GM18517 (cell line): ENCODE data around the gene CCND2.

ENCODE experiments used
- ATAC-seq: cut with Tn5 transposase; IDR thresholded peaks from one replicate; pipeline ENCODE4 v1.9.1; 2021; ENCODE audit warnings: mild to moderate bottlenecking, moderate library complexity; ENCODE audit not compliant: unreplicated experiment

The CCND2 gene

DNA sequence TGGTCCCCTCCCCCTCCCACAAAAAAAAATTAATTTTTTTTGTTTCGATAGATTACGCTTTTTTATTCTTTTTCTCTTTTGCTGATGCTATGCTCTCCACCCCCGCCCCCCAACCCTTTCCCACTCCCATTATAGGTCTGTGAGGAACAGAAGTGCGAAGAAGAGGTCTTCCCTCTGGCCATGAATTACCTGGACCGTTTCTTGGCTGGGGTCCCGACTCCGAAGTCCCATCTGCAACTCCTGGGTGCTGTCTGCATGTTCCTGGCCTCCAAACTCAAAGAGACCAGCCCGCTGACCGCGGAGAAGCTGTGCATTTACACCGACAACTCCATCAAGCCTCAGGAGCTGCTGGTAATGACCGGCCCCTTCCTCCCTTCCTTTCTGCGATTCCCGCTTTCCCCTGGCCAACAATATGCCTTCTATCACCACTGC, 2.3 kb downstream of the CCND2 start:
- no peak for ATAC-seq

DNA sequence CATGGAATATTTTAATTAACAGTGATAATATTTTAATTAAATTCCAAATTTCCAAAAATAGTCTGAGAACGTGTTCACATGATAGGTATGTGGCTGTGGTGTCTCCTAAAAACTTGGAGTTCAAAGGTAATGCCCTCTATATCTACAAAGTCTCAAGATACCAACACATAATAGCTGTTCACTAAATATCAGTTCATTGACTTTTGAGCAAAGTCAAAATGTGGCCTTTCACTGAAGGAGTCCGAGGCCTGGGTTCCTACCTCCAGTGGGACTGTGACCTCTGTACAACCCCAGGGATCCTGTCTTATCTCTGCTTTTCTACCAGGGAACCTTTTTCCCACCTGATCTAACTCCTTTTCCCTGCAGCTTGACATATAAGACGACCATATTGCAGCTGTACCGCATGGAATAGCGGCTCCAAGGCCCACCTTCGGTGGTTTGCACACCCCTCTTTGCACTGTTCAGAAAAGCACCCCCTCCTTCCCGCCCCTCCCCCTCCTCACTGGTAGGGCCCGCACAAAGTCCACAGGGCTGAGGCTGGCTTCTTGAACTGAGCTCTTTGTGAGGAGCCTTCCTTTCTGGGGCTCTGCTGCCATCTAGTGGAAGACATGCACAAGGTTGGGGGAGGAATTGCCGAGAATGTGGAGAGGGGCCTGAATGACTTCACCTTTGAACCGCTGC, 3.1 kb downstream of the CCND2 start:
- peak; percentile 35 for ATAC-seq

DNA sequence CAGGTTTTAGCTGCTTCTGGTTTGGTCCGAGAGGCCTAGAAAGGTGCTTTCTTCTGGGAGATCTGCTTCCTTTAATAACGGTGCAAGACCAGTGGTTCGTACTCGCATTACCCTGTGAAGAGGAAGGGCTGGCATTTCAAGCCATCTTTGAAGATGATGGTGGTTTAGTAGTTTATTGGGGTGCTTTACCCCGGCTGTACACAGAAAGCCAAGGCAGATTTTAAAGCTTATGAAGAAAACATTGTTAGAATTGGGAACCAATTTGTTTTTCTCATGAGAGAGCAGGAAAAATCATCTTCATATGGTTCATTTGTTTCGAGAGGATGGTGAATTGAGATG, 3.6 kb downstream of the CCND2 start:
- no peak for ATAC-seq

DNA sequence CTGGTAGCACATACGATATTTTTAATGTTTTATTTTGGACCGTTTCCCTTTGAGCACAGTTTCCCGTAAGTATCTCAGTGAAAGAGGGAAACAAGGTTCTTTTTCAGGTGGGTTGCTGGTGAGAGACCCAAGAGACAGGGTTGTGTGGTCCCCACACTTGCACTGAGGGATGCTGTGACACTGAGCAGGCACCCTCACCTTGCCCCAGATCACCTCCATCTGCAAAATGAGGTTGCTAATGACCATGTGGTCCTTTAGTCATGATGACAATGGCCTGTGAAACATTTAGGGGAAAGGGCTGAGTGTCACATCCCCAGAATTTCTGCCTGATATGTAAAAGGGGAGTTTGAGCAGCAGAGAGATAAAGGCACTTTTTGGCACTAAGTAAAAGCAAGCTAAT, 4.3 kb downstream of the CCND2 start:
- no peak for ATAC-seq

DNA sequence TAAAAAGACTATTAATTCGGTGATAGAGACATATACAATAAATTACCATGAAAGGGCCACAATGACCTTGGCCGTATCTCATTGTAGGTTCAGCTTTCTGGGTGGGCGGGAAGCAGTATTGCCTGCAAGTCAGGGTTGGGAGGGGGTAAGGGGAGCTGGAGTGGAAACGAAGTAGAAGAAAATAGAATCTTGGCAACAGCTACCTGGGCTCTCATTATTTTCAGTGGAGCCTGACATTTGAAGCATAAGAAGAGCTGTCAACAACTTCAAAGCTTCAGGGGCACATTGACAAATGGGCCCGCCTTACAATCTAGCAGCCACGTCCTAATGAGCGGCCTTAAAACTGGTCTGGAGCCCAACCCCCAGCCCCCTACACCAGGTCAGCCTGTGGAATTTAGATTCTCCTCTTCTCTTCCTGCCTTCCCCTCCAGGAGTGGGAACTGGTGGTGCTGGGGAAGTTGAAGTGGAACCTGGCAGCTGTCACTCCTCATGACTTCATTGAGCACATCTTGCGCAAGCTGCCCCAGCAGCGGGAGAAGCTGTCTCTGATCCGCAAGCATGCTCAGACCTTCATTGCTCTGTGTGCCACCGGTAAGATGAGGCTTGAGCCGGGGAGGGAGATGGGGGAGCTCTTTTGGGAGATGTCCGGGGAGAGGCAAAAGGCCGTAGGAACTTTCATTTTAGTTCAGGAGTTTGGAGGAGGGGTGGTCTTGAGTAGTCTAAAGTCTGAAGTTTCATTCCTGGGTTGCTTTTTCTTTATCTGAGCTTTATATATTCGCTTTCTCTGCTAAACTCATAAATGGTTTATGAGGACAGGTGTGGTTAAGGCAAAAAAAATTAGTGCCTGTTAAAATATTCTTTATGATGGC, 5.0 kb downstream of the CCND2 start:
- no peak for ATAC-seq

DNA sequence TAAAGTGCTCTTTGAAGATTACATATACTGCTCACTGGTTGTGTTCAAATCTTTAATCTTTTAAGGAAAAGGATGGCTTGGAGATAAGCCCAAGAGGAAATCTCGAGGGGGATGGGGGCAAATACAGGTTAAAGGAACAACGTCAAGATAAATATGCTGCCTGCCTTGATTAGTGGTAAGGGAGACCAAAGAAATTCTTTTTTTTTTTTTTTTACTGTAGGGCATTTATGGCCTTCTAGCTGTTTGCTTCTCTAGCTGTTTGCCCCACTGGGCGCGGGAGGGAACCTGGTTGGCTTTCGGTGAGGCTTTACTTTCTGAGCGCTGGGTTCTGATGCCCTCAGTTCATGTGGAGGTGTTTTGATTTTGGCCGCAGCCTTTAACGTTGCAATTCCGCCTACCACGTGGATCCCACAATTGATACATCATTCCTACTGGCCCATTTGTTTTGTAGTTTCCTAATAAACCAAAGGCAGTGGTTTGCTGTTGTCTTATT, 5.7 kb downstream of the CCND2 start:
- ATAC-seq: no peak

DNA sequence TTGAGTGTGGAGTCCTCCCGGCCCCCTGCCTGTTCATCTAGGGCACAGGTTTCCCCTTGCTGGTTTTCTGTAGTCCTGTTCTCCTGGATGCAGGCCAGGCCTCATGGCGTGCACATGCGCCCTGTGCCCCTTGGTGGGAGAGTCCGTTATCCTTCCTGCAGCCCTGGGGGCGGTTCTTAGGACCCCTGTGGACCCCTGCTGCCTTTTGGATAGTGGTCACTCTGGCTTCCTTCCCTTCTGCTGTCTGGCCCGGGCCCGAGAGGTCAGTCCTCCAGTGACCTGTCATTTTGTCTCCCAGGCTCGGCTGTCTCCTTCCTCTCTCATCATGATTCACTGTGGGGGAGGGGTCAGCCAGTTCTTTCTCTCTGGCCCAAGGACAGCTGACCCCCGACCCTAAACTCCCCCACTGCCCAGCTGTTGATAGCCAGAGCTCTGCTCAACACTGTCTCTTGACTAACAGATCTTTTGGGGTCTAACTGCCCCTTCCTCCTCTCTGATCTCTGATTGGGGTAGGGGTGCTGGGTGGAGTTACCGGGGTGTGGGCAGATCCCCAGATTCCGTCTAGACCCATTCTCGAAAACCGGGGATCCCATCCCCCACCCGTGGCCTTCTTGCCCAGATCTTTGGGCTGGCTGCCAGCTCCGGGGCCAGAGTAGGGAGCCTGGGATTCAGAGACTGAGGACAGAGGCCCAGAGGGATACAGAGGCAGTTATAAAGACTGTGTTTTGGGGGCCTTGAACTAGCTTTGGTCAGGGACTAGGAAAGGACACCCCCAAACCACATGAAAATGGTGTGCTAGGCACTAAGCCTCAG, 7.0 kb downstream of the CCND2 start:
- no peak for ATAC-seq

DNA sequence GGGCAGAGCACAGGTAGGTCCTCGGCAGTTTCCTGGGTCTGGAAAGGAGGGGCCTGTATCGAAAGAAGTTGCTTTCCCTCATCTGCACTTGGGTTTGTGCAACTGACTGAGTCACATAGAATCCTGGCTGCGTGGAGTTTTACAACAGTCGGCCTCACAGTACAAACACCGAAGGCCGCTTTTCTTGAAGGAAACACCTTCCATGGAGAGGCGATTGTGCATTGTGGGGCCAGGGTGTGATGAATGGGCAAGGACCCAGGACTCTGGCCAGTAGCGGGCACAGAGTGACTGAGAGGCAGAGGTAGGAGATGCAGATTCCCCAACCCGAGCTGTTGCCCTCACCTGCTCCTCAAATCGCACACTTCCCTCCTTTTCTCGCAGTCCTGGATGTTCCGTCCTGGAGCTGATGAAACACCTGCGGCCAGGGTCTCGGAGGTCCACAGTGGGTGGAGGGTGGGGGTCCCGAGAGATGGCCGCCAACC, 7.7 kb downstream of the CCND2 start:
- ATAC-seq: no peak

DNA sequence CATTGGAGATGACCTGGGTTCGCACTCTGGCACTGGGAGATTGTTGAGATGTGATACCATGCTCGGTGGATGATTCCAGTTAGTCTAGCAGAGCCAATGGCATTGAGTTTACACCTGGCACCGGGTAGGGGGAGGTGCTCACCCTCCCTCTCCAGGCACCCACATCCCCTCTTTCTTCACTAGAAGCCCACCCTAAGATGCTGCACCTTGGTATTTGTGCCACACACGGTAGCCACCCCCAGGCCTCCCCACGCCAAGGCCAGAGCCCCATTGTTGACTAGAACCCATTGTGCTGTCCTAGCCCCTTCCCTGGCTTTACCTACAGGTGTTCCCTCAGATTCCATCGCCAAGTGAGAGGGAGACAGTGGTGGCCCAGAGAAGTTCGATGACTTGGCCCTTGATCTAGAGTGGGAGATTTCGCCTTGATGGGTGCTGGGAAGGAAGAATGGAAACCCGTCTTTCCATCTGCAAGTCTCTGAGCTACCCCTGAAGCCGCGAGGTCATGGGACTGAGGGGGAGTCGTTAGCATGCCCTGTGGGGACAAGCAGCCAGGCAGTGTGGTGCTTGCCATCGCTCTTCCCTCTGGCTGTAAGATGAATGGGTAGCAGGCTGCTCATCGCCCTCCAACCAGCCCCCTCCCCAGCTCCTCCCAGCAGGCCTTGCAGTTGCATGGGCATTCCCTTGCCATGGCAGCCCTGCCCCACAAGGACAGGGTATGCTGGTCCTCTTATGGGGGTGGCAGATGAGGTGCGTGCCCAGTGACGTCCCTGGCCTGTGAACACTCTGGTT, 8.7 kb downstream of the CCND2 start:
- ATAC-seq: no peak

DNA sequence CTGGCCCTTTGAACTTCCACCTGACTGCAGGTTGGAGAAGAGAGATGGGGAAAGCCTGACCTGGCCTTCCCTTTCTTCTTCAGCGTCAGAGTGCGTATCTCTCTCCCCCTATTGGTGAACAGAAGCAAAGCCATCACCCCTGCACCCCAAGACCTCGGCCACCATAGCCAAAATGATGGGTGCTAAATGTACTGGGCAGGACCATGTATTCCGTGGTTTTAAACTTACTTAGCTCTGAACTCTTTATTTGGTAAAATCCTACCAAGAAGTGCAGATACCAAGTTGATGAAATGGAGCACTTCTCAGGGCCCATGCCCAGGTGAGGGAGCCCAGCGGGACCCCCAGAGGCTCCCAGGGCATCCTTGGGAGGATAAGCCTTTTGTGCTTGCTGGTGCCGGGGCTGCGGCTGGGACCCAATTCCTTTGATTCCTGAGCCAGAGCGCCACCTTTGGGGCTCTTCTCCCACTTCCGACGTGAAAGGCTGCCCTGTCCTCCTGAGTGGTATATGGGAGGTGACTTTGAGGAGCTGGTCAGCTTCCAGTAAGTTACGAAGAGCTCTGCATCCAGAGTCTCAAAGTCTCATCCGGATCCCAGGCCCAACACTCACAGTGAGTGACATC, 9.4 kb downstream of the CCND2 start:
- no peak for ATAC-seq

DNA sequence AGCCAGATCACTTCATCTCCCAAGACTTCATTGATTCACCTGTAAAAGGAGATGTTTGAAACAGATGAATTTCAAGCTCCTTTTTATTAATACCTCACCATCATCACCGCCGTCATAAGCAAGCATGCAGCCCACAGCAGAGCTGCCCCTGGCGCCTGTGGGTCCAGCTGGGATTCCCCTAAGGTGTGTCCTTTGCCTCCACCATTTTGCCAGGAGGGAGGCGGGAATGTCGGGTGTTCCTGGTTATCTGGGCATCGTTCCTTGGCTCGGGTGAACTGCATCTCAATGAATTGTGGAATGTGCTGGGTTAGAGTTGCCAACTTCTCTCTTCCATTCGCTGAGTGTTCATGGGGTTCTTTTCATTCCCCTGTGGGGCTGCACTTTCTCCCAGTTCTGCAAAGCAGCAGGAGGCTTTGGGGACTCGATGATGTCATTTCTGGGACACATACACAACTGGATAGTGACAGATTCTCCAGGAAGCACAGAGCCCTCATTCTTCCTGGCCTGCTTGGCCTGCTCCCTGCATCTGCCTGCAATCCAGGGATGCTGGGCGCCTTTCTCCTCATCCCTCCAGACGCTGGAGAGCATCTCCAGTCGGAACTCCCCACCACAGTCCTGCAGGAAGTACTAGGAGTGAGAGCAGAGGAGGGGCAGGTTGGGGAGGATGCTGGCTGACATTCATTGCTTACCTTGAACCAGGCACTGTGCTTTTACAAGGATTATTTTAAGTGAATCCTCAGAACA, 10.1 kb downstream of the CCND2 start:
- no peak for ATAC-seq

DNA sequence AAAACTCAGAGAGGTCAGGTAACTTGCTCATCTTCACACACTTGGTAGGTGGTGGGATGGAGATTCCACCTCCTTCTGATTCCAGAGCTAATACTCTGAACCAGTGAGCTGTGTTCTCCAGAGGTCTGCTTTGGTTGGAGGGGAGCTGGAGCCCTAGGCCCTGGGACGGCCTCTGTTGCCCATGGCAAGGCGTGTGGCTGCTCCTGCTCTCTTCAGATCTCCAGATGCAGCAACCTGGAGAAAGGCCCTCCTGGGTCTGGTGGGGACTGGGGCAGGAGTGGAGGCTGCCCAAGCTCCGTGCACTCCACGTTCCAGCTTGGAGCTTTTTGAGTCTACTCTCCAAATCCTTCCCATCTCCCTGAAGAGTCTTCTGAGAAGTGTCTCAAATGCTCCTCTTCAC, 10.7 kb downstream of the CCND2 start:
- no peak for ATAC-seq

DNA sequence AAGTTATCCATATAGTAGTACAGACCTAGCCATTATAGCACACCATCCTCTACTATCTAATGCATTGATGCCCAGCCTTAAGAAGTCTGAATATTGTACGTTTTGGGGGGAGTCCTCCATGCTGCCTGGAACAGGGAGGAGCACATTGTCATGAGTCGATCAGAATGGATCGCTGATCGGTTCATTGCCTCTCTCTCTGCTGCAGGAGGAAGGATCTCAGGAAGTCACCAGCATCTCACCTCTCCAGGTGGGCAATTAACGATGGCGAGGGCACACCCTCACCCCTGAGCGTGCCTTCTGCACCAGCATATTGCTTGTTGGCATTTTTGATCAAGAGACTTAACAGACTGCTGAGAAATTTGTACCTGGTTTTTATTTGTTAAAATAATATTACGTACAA, 11.5 kb downstream of the CCND2 start:
- ATAC-seq: no peak

DNA sequence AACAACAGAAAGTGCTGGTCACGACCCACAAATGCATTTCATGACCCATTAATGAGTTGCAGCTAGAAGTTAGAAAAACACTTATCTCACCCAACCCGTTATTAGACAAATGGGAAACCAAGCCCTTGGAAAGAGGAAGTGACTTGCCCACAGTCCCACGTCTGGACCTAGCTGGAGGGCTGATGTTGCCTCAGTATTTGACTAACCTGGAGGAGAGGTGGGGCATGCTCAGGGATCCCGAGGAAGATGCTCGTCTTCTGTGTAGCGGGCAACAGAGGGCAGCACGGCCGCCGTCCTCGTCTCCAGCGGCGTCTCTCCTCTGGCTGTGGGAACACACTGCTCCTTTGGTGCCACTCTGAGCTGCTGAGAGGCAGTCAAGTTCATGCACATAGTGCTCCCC, 12.7 kb downstream of the CCND2 start:
- ATAC-seq: no peak

DNA sequence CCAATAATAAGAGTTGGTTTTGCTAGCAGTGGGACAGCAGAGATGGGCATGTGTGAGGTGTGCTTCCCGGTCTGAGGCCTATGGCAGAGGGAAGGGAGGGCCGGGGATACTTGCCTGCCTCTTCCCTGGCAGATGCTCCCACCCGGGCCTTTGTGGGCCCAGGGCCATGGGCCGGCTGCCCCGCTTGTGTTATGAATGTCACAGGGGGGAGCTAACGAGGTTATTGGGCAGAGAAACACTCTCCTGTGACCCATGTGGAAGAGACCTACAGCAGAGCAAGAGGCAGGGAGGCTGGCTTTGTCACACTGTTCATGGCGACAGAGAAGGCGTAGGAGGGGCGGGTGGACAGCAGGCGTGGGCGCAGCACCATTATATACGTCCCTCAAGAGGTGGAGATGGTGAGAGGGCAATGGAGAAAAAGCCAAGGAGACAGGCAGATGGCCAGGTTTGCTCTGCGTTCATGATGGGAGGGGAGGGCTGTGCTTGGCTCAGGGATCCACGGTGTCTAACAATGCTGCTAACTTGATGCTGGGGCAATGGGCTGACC, 13.3 kb downstream of the CCND2 start:
- no peak for ATAC-seq

DNA sequence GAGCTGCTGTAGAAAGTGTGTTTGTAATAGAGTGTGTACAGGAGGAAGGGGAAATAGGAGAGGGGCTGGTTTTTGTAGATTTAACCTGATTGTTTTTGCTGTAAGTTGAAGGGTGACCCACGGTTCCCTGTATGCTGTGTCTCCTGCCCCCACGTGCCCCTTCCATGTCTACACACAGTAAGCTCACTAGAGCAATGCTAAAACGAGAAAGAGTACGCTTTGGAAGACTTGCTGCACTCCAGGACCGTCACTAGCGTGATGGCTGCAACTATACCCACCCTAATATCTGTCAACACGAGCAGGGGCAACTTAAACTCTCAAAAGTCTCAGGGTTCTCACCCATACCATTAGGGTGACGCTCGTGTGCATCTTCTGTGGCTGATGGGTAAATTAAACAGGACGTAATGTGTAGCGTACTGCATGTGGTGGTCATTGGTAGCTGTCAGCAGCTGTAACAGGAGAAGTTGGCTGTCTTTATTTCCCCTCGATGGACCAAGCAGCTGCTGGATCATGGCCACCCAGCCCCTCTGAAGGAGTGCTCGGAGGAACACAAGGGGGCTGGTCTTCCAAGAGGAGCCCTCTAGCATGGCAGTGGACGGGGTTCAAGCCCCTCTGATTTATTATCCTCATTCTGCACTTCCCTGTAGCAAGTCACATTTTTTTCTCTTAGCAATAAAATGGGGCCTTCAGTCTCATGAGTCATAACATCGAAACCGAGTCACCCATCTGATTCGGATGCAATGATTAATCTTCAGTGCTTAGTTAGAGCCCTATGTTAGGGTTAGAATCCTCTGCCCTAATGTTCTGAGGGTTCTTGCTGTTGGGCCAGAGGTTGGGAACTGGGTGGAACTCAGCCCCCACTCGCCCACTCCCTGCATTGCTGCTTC, 14.0 kb downstream of the CCND2 start:
- no peak for ATAC-seq

DNA sequence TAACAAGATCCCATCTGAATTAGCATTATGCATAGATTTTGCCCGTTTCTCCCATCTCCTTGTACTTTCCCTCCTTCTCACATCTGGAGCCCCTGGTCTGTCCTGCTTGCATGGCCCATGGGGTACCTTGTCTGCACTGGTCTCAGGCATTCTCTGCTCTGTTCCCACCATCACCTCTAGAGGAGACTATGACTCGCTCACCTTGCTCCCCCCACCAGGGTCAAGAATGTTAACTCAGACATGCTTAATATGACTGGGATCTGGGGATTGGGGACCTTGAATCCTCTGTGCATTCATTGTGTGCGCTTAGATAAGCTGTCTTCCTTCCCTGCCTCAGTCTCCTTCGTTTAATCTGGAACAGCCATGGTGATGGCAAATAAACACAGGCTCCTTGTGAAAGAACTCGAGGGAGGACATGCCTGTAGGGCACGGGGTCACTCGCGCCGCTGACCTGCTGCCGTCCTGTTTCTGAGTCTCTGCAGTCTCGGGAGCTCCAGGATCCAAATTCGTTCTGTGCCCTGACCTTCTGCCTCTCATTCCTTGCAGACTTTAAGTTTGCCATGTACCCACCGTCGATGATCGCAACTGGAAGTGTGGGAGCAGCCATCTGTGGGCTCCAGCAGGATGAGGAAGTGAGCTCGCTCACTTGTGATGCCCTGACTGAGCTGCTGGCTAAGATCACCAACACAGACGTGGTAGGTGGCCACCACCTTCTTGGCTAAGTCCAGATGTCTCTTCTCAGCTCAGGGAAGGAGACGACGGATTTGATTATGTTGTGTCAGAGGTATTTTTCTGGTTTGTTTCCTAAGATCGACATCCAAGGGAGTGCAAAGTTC, 15.0 kb downstream of the CCND2 start:
- no peak for ATAC-seq
